ENCODE data around the gene NRL. TPM values are rescaled to one million over a fixed set of nuclear protein-coding genes. Genes with fewer than 3 reads are reported as not detected.

The NRL gene
- total and polyA plus RNA-seq, 9 of the 15 experiments (the other 6 are each of a cell fraction or from before 2014, with no cell fraction given) = 0.07 to 2.7 (median 1.4) TPM; not detected in 1

DNA sequence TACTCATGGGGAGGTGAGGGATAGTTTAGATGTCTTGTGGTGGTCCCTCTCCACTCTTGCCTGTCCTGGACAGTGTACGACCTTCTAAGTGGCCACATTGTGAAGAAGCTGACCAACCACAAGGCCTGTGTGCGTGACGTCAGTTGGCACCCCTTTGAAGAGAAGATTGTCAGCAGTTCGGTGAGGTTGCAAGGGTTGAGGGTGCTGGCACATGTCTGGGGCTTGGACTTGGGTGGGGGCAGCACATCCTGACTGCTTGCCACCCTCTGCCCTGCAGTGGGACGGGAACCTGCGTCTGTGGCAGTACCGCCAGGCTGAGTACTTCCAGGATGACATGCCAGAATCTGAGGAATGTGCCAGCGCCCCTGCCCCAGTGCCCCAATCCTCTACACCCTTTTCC is 8.1 kb upstream of the NRL start:
- in situ Hi-C loops (cut with MboI) = no loop called here
- peaks cover 6 to 12% of the 10 kb centered on the region in 2 experiments; a peak in 4 of 5 replicates for H3K4me1 ChIP-seq (replicated peaks in 1 of 2; ENCODE audit: control insufficient read depth in 2 of 2, insufficient read depth in 2 of 2, low read length in 2 of 2)
- intact Hi-C loops (cut with micrococcal nuclease) = no loop called here
- ChIA-PET CTCF (ENCODE audit: low intra/inter-chr PET ratio) (no interaction called here), POLR2A (interaction anchor here (1.5 kb wide), 1 partner anchor 18 kb away, joined by 3 read pairs; the partner anchor contains the start of gene EMC9)
- FAIRE-seq (no peak), ATAC-seq (no peak; the same call in 2 of the 3 replicates), DNase-seq (ENCODE audit: extremely low read depth in 1 of 4, low spot score in 3 of 4) (no peak)
- WGBS (ENCODE audit: insufficient coverage, low coverage, missing lambda C conversion rate) = 88% methylated on average over 6 of the region's 8 CpGs
- H2AFZ ChIP-seq (ENCODE audit: low read depth, low read length) = no peak overlapping the region
- TF ChIP-seq FOXA3 (CRISPR knock-in tag; conservative IDR thresholded peaks at IDR 0.05 in 1 of 2, IDR thresholded peaks at IDR 0.05 in 1 of 2) (no peak), KAT7 (CRISPR knock-in tag; IDR thresholded peaks at IDR 0.05; ENCODE audit: borderline replicate concordance) (no peak), KAT2B (IDR thresholded peaks at IDR 0.05; ENCODE audit: low read depth, low read length) (no peak), SMAD3 (CRISPR knock-in tag; conservative IDR thresholded peaks at IDR 0.05) (no peak), BRD4 (IDR thresholded peaks at IDR 0.05) (no peak)
- TF ChIP-seq, protein P1, sequence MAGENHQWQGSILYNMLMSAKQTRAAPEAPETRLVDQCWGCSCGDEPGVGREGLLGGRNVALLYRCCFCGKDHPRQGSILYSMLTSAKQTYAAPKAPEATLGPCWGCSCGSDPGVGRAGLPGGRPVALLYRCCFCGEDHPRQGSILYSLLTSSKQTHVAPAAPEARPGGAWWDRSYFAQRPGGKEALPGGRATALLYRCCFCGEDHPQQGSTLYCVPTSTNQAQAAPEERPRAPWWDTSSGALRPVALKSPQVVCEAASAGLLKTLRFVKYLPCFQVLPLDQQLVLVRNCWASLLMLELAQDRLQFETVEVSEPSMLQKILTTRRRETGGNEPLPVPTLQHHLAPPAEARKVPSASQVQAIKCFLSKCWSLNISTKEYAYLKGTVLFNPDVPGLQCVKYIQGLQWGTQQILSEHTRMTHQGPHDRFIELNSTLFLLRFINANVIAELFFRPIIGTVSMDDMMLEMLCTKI (IDR thresholded peaks at IDR 0.05; ENCODE audit: partially characterized antibody) = no peak
- BruUV-seq (replicated peaks) = no TSS peak
- no peaks in the 10 kb centered on the region for H3K9me1 ChIP-seq (ENCODE audit: control insufficient read depth, insufficient read depth, low read length)
- no peak overlapping the region; the same call in 2 of the 3 replicates for H3K27ac ChIP-seq (ENCODE audit: extremely low read depth, low read depth, low read length)
- no peaks in the 10 kb centered on the region for H3K27me3 ChIP-seq (ENCODE audit: control insufficient read depth in 2 of 2, insufficient read depth in 2 of 2, low read length in 2 of 2)
- H4K20me1 ChIP-seq (replicated peaks; ENCODE audit: control insufficient read depth, insufficient read depth, low read length) = no peaks in the 10 kb centered on the region
- peaks cover 46% of the 10 kb centered on the region; the same call in 2 of the 3 replicates for H3K36me3 ChIP-seq (ENCODE audit: control insufficient read depth, insufficient read depth, low read length)
- no peak overlapping the region for H3K4me3 ChIP-seq
- no peaks in the 10 kb centered on the region for H3K9me3 ChIP-seq (replicated peaks; ENCODE audit: control insufficient read depth, insufficient read depth, low read depth, low read length)
- H3K9ac ChIP-seq (ENCODE audit: insufficient read depth in 1 of 2, low read depth in 2 of 2, low read length in 2 of 2) = peak overlapping the region in 1 of 2 experiments; percentile 76; a peak in 2 of 4 replicates
- H3K4me2 ChIP-seq (ENCODE audit: insufficient read depth, low read length) = no peak overlapping the region
- H3K79me2 ChIP-seq (ENCODE audit: control insufficient read depth, insufficient read depth, low read length) = no peaks in the 10 kb centered on the region
